ENCODE data around the gene VWA3A.
A peak's percentile ranks its signal among the peaks of the same experiment; 100 is the strongest.
"Not testable (repeated sequence)": the region's sequence is repeated elsewhere in the genome, so short reads cannot be mapped to it uniquely, and the experiment has no call there.

The VWA3A gene

GRCh38 chr16:22139008-22139407, 46.7 kb downstream of the VWA3A start:
- DNase-seq (ENCODE audit: low read depth) = no peak

- DNase-seq (ENCODE audit: low read depth) = no peak
Observed at GRCh38 chr16:22139732-22140131, 47.4 kb downstream of the VWA3A start.

GRCh38 chr16:22141767-22142166, 49.4 kb downstream of the VWA3A start:
- no peak for DNase-seq (ENCODE audit: low read depth)

GRCh38 chr16:22144520-22144919, 52.2 kb downstream of the VWA3A start:
- no peak for DNase-seq (ENCODE audit: low read depth)

- no peak for DNase-seq (ENCODE audit: low read depth)
Observed at GRCh38 chr16:22147853-22148252, 55.5 kb downstream of the VWA3A start.

GRCh38 chr16:22151246-22151998, 59.1 kb downstream of the VWA3A start:
- DNase-seq (ENCODE audit: low read depth) = no peak

- no peak for DNase-seq (ENCODE audit: low read depth)
Observed at GRCh38 chr16:22152316-22152715, 60.0 kb downstream of the VWA3A start.

GRCh38 chr16:22153078-22153477, 60.7 kb downstream of the VWA3A start:
- not testable (repeated sequence) for DNase-seq (ENCODE audit: low read depth)

- no peak for DNase-seq (ENCODE audit: low read depth)
Observed at GRCh38 chr16:22161401-22161800, 69.1 kb downstream of the VWA3A start.

- peak; percentile 24 for DNase-seq (ENCODE audit: low read depth)
Observed at GRCh38 chr16:22161999-22162655, 69.8 kb downstream of the VWA3A start, which contains the start of gene SDR42E2. Gene SDR42E2, plus strand, starts transcription at chr16:22162506. Its CDS starts 3,077 bp downstream, at chr16:22165583.

GRCh38 chr16:22162656-22163009, 70.3 kb downstream of the VWA3A start:
- no peak for DNase-seq (ENCODE audit: low read depth)

GRCh38 chr16:22163806-22164205, 71.5 kb downstream of the VWA3A start:
- DNase-seq (ENCODE audit: low read depth) = no peak

- no peak for DNase-seq (ENCODE audit: low read depth)
Observed at GRCh38 chr16:22164482-22164881, 72.1 kb downstream of the VWA3A start.

- no peak for DNase-seq (ENCODE audit: low read depth)
Observed at GRCh38 chr16:22165508-22166285, 73.4 kb downstream of the VWA3A start.

- no peak for DNase-seq (ENCODE audit: low read depth)
Observed at GRCh38 chr16:22171953-22172352, 79.6 kb downstream of the VWA3A start.

GRCh38 chr16:22172642-22173041, 80.3 kb downstream of the VWA3A start:
- DNase-seq (ENCODE audit: low read depth) = not testable (repeated sequence)

- DNase-seq (ENCODE audit: low read depth) = no peak
Observed at GRCh38 chr16:22174642-22175041, 82.3 kb downstream of the VWA3A start.

- no peak for DNase-seq (ENCODE audit: low read depth)
Observed at GRCh38 chr16:22177968-22178930, 85.9 kb downstream of the VWA3A start.

GRCh38 chr16:22181426-22181825, 89.1 kb downstream of the VWA3A start:
- DNase-seq (ENCODE audit: low read depth) = no peak

GRCh38 chr16:22181843-22182242, 89.5 kb downstream of the VWA3A start:
- no peak for DNase-seq (ENCODE audit: low read depth)

GRCh38 chr16:22183335-22183734, 91.0 kb downstream of the VWA3A start:
- no peak for DNase-seq (ENCODE audit: low read depth)
